ENCODE results near the gene PNPLA6.

PNPLA6 gene

GRCh38 chr19:7549429-7550148 is 14.1 kb downstream of the PNPLA6 start:
- TF ChIP-seq GATA1 (IDR thresholded peaks at IDR 0.05; ENCODE audit: low read depth, low read length) (no peak), POLR2A (IDR thresholded peaks at IDR 0.05; ENCODE audit: low read length) (no peak)
- no peak for DNase-seq

GRCh38 chr19:7550169-7550770 is 14.8 kb downstream of the PNPLA6 start:
- TF ChIP-seq POLR2A (IDR thresholded peaks at IDR 0.05; ENCODE audit: low read length) = no peak
- no peak for TF ChIP-seq GATA1 (IDR thresholded peaks at IDR 0.05; ENCODE audit: low read depth, low read length)
- no peak for DNase-seq

GRCh38 chr19:7550987-7551761 is 15.7 kb downstream of the PNPLA6 start:
- TF ChIP-seq POLR2A (IDR thresholded peaks at IDR 0.05; ENCODE audit: low read length) (no peak), GATA1 (IDR thresholded peaks at IDR 0.05; ENCODE audit: low read depth, low read length) (no peak)
- peak in 1 of 2 experiments; percentile 63 for DNase-seq

GRCh38 chr19:7552781-7553180 is 17.3 kb downstream of the PNPLA6 start:
- TF ChIP-seq GATA1 (IDR thresholded peaks at IDR 0.05; ENCODE audit: low read depth, low read length) = no peak
- TF ChIP-seq POLR2A (IDR thresholded peaks at IDR 0.05; ENCODE audit: low read length) = no peak
- DNase-seq = no peak

- DNase-seq = no peak
- no peak for TF ChIP-seq GATA1 (IDR thresholded peaks at IDR 0.05; ENCODE audit: low read depth, low read length)
- no peak for TF ChIP-seq POLR2A (IDR thresholded peaks at IDR 0.05; ENCODE audit: low read length)
Measured at GRCh38 chr19:7554565-7554964, 19.0 kb downstream of the PNPLA6 start.

GRCh38 chr19:7554990-7555864 is 19.7 kb downstream of the PNPLA6 start:
- TF ChIP-seq GATA1 (IDR thresholded peaks at IDR 0.05; ENCODE audit: low read depth, low read length) (no peak), POLR2A (IDR thresholded peaks at IDR 0.05; ENCODE audit: low read length) (no peak)
- no peak for DNase-seq

- TF ChIP-seq GATA1 (IDR thresholded peaks at IDR 0.05; ENCODE audit: low read depth, low read length) = no peak
- no peak for DNase-seq
Measured at GRCh38 chr19:7556696-7557315, 21.3 kb downstream of the PNPLA6 start.

- no peak for TF ChIP-seq GATA1 (IDR thresholded peaks at IDR 0.05; ENCODE audit: low read depth, low read length)
- no peak for TF ChIP-seq POLR2A (IDR thresholded peaks at IDR 0.05; ENCODE audit: low read length)
- no peak for DNase-seq
Measured at GRCh38 chr19:7558667-7559066, 23.1 kb downstream of the PNPLA6 start.

GRCh38 chr19:7559102-7559501 is 23.6 kb downstream of the PNPLA6 start:
- no peak for TF ChIP-seq GATA1 (IDR thresholded peaks at IDR 0.05; ENCODE audit: low read depth, low read length)
- no peak for TF ChIP-seq POLR2A (IDR thresholded peaks at IDR 0.05; ENCODE audit: low read length)
- DNase-seq = no peak

GRCh38 chr19:7560255-7560654 is 24.7 kb downstream of the PNPLA6 start:
- DNase-seq = no peak

GRCh38 chr19:7561325-7561724 is 25.8 kb downstream of the PNPLA6 start:
- TF ChIP-seq GATA1 (IDR thresholded peaks at IDR 0.05; ENCODE audit: low read depth, low read length) (no peak), POLR2A (IDR thresholded peaks at IDR 0.05; ENCODE audit: low read length) (no peak)
- no peak for DNase-seq

More at GRCh38 chr19:7560255-7560654, 24.7 kb downstream of the PNPLA6 start:
- TF ChIP-seq GATA1 (IDR thresholded peaks at IDR 0.05; ENCODE audit: low read depth, low read length) = no peak
- no peak for TF ChIP-seq POLR2A (IDR thresholded peaks at IDR 0.05; ENCODE audit: low read length)

GRCh38 chr19:7562646-7563393 is 27.3 kb downstream of the PNPLA6 start:
- TF ChIP-seq POLR2A (IDR thresholded peaks at IDR 0.05; ENCODE audit: low read length) = no peak
- TF ChIP-seq GATA1 (IDR thresholded peaks at IDR 0.05; ENCODE audit: low read depth, low read length) = no peak
- DNase-seq = no peak
